NT2/D1 (cell line): ENCODE measurements around the gene PRKAG2.

Experiments
- SUZ12 ChIP-seq: IDR thresholded peaks from 2 replicates; pipeline ENCODE4 v1.6.1; 2011; ENCODE audit not compliant: insufficient read length, insufficient read depth; ENCODE audit errors: extremely low read depth
- YY1 ChIP-seq: IDR thresholded peaks from 2 replicates; pipeline ENCODE4 v1.6.1; 2011; ENCODE audit not compliant: insufficient read length, insufficient read depth
- ZNF274 ChIP-seq: IDR thresholded peaks from 2 replicates; pipeline ENCODE4 v1.6.1; 2011; ENCODE audit warnings: mild to moderate bottlenecking, low read depth, low read length

DNA sequence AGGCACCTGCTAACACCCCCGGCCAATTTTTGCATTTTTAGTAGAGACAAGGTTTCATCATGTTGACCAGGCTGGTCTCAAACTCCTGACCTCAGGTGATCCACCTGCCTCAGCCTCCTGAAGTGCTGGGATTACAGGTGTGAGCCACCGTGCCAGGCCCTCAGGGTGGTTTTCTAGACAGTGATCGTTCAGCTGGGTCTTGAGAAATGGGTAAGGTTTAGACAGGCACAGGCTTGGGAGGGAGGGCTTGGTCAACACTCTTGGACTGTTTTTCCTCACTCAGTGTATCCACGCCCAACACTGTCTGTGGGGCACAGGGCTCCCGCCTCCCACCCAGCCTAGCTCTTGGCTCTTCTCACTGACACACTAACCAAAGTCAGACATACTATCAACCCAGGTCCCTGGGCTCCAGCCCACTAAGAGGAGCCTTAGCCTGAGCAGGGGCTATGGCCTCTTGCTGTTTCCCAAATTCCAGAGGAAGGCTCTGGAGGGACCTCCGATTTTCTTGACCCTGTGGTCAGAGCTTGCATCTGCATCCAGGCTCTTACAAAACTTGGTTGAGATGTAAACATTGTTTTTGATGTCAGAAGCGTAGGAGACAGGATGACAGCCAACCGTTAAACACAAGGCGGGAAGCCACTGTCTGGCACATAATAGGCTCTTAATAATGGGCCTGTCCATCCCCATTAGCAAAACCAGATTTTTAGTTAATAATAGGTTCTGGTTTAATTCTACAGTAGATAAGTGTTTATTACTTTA, 143.9 kb downstream of the PRKAG2 start:
- TF ChIP-seq YY1 (no peak), SUZ12 (no peak), ZNF274 (no peak)
